ENCODE results near the gene PDILT. TPM values are rescaled to one million over a fixed set of nuclear protein-coding genes. Genes with fewer than 3 reads are reported as not detected.

PDILT gene
- total RNA-seq, 1 donor from 2014 or later, result not detected

DNA sequence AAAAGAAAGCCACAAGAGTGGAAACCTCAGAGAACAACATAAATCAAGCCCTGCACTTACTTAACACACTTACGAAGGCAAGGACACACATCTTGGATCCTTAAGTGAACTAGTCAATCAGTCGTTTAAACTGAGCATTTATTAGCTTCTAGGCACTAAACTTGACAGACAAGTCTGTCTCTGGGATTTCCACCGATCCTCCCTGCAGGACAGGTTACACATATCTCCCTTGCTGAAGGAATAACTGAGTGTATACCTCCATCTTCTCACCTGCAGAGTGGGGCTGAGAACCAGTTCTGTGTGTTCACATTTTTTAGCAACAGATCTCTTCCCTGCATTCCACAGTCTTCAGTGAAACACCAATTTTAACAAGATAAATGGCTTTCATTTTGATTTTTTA lies 86.1 kb downstream of the PDILT start:
- no peaks in the 10 kb centered on the region for H3K27me3 Mint-ChIP-seq (ENCODE audit: unreplicated experiment)
- H3K4me3 Mint-ChIP-seq (ENCODE audit: unreplicated experiment), result no peak overlapping the region
- H3K27ac Mint-ChIP-seq (ENCODE audit: unreplicated experiment), result no peak overlapping the region
- no peaks in the 10 kb centered on the region for H3K9me3 Mint-ChIP-seq (ENCODE audit: unreplicated experiment)
- no peak for DNase-seq (ENCODE audit: extremely low spot score, unreplicated experiment)
- H3K36me3 Mint-ChIP-seq (ENCODE audit: unreplicated experiment), result no peaks in the 10 kb centered on the region
- H3K4me1 Mint-ChIP-seq (ENCODE audit: unreplicated experiment), result no peaks in the 10 kb centered on the region
- TF ChIP-seq CTCF (IDR thresholded peaks at IDR 0.05), result no peak

GRCh38 chr16:20318006-20318405 lies 86.5 kb downstream of the PDILT start:
- no peaks in the 10 kb centered on the region for H3K36me3 Mint-ChIP-seq (ENCODE audit: unreplicated experiment)
- no peaks in the 10 kb centered on the region for H3K9me3 Mint-ChIP-seq (ENCODE audit: unreplicated experiment)
- TF ChIP-seq CTCF (IDR thresholded peaks at IDR 0.05), result no peak
- DNase-seq (ENCODE audit: extremely low spot score, unreplicated experiment), result no peak
- H3K4me1 Mint-ChIP-seq (ENCODE audit: unreplicated experiment), result no peaks in the 10 kb centered on the region
- H3K27ac Mint-ChIP-seq (ENCODE audit: unreplicated experiment), result no peak overlapping the region
- no peak overlapping the region for H3K4me3 Mint-ChIP-seq (ENCODE audit: unreplicated experiment)
- no peaks in the 10 kb centered on the region for H3K27me3 Mint-ChIP-seq (ENCODE audit: unreplicated experiment)

DNA sequence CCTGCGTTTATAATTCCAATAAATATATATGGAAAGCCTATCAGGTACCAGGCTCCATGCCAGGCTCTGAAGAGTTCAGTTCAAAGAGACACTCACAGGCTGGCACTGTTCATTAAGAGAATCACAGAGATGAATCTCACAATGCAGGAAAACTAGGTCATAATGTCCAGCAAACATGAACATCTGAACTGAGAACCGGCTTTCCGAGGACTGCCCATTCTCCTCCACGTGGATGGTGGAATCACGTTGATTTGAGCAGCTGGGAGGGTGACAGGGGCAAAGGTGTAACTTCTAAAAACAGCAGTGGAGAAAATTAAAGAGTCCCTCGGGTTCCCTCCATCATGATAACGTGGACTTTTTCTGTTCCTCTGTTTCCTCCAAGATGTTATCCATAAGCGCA lies 87.4 kb downstream of the PDILT start:
- H3K9me3 Mint-ChIP-seq (ENCODE audit: unreplicated experiment), result no peaks in the 10 kb centered on the region
- no peak overlapping the region for H3K4me3 Mint-ChIP-seq (ENCODE audit: unreplicated experiment)
- DNase-seq (ENCODE audit: extremely low spot score, unreplicated experiment), result no peak
- H3K4me1 Mint-ChIP-seq (ENCODE audit: unreplicated experiment), result no peaks in the 10 kb centered on the region
- TF ChIP-seq CTCF (IDR thresholded peaks at IDR 0.05), result no peak
- H3K27me3 Mint-ChIP-seq (ENCODE audit: unreplicated experiment), result no peaks in the 10 kb centered on the region
- H3K36me3 Mint-ChIP-seq (ENCODE audit: unreplicated experiment), result no peaks in the 10 kb centered on the region
- H3K27ac Mint-ChIP-seq (ENCODE audit: unreplicated experiment), result no peak overlapping the region

DNA sequence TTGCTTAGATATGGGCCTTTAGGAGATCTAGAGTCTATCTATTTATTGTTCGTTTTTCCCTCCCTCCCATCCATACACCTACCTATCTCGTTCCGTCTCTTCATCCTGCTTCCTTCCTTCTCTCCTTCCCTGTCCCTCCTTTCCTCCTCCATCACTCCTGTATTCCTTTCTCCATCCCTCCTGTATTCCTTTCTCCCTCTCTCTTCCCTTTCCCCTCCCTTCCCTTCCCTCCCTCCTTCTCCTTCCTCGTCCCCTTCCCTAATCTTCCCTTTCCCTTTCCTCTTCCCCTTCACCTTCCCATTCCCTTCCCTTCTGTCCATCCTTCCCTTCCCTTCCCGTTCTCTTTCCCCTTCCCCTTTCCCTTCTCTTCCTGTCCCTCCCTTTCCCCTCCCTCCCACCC lies 87.8 kb downstream of the PDILT start:
- H3K36me3 Mint-ChIP-seq (ENCODE audit: unreplicated experiment), result no peaks in the 10 kb centered on the region
- H3K27me3 Mint-ChIP-seq (ENCODE audit: unreplicated experiment), result no peaks in the 10 kb centered on the region
- TF ChIP-seq CTCF (IDR thresholded peaks at IDR 0.05), result no peak
- no peaks in the 10 kb centered on the region for H3K4me1 Mint-ChIP-seq (ENCODE audit: unreplicated experiment)
- no peak overlapping the region for H3K4me3 Mint-ChIP-seq (ENCODE audit: unreplicated experiment)
- DNase-seq (ENCODE audit: extremely low spot score, unreplicated experiment), result no peak
- no peaks in the 10 kb centered on the region for H3K9me3 Mint-ChIP-seq (ENCODE audit: unreplicated experiment)
- no peak overlapping the region for H3K27ac Mint-ChIP-seq (ENCODE audit: unreplicated experiment)

DNA sequence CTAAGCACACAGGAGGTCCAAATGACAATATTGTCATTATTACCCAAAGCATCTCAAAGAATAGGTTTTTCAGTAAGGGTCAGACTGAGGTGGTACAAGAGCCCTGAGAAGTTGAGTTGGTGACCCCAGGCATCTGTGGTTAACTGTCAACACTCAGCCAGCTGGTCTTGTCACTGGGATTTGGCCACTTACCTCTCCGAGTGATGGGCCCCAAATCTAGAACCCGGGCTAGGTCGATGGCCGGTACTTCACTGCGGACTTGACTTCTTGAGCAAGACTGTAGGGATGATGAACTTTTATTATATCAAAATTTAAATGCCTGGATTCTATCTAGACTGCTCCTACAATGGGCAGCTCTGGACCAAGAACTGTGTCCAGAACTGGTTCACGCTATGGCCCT lies 88.8 kb downstream of the PDILT start:
- no peak for TF ChIP-seq CTCF (IDR thresholded peaks at IDR 0.05)
- Mint-ChIP-seq H3K27ac (ENCODE audit: unreplicated experiment) (no peak overlapping the region), H3K9me3 (ENCODE audit: unreplicated experiment) (no peaks in the 10 kb centered on the region), H3K27me3 (ENCODE audit: unreplicated experiment) (no peaks in the 10 kb centered on the region), H3K4me1 (ENCODE audit: unreplicated experiment) (no peaks in the 10 kb centered on the region), H3K4me3 (ENCODE audit: unreplicated experiment) (no peak overlapping the region), H3K36me3 (ENCODE audit: unreplicated experiment) (no peaks in the 10 kb centered on the region)
- DNase-seq (ENCODE audit: extremely low spot score, unreplicated experiment), result no peak
